A673 (cell line): Measurements from ENCODE around the gene SIGLEC6. TPM values are rescaled to one million over a fixed set of nuclear protein-coding genes. Genes with fewer than 3 reads are reported as not detected.

Experiments
- BruUV-seq: library from RNA; stranded (reverse); fragments of 400-500 nt; replicated peaks from 2 replicates; lab custom pipeline; 2021; lab: Mats Ljungman, UMichigan
- CTCF ChIA-PET: fragments of 300-600 bp; sonication (Branson Sonifier 250); formaldehyde crosslinking; loops from one replicate; lab custom pipeline; 2022; ENCODE audit warnings: antibody characterized with exemption; lab: Charles Lee
- POLR2A ChIA-PET: fragments of 300-600 bp; sonication (Branson Sonifier 250); formaldehyde crosslinking; loops from one replicate; lab custom pipeline; 2022; ENCODE audit warnings: antibody characterized with exemption; ENCODE audit not compliant: low non-redundant PET; lab: Charles Lee
- DNase-seq: peaks from one replicate; pipeline ENCODE4 v3.0.0-alpha.2; 2015; ENCODE audit warnings: low spot score
- H3K27ac ChIP-seq: fragments of 200-600 bp; sonication (generic); 2 replicates; pipeline ENCODE4 v1.5.1; 2016; ENCODE audit warnings: mixed run types, low read depth, mild to moderate bottlenecking, mixed read lengths, antibody characterized with exemption, low read length; ENCODE audit not compliant: poor library complexity, severe bottlenecking
- H3K27me3 ChIP-seq: fragments of 200-600 bp; sonication (generic); replicated peaks from 2 replicates; pipeline ENCODE4 v1.6.1; 2017; ENCODE audit warnings: mixed run types, low read depth, mild to moderate bottlenecking, mixed read lengths, antibody characterized with exemption, low read length; ENCODE audit not compliant: insufficient read depth, poor library complexity
- H3K36me3 ChIP-seq: fragments of 200-600 bp; sonication (generic); 2 replicates; pipeline ENCODE4 v1.6.1; 2016; ENCODE audit warnings: mixed run types, mild to moderate bottlenecking, mixed read lengths, antibody characterized with exemption, low read length; ENCODE audit not compliant: insufficient read depth, poor library complexity, severe bottlenecking
- H3K4me1 ChIP-seq: fragments of 200-600 bp; sonication (generic); 2 replicates; pipeline ENCODE4 v1.6.1; 2017; ENCODE audit warnings: mixed run types, mild to moderate bottlenecking, mixed read lengths, antibody characterized with exemption, low read length; ENCODE audit not compliant: insufficient read depth, poor library complexity, severe bottlenecking
- H3K4me3 ChIP-seq: fragments of 200-600 bp; sonication (generic); 2 replicates; pipeline ENCODE4 v1.5.1; 2016; ENCODE audit warnings: low read depth, mixed run types, mild to moderate bottlenecking, mixed read lengths, low read length; ENCODE audit not compliant: poor library complexity, severe bottlenecking
- H3K9me3 ChIP-seq: fragments of 200-600 bp; sonication (generic); 2 replicates; pipeline ENCODE4 v1.6.1; 2016; ENCODE audit warnings: mixed run types, low read depth, mild to moderate bottlenecking, mixed read lengths, antibody characterized with exemption, low read length; ENCODE audit not compliant: poor library complexity, severe bottlenecking
- CTCF ChIP-seq: fragments of 300-800, 200-600 bp; sonication (generic); conservative IDR thresholded peaks from 2 replicates; pipeline ENCODE4 v1.5.1; 2017; ENCODE audit warnings: low read depth, mild to moderate bottlenecking, antibody characterized with exemption, low read length, moderate library complexity, mixed read lengths
- EZH2 ChIP-seq: fragments of 200-600 bp; sonication (generic); IDR thresholded peaks from 2 replicates; pipeline ENCODE4 v1.6.1; 2017; ENCODE audit warnings: borderline replicate concordance, low read depth, mild to moderate bottlenecking, mixed read lengths, antibody characterized with exemption, low read length; ENCODE audit not compliant: poor library complexity, severe bottlenecking
- intact Hi-C: fragments of 100-400 bp; cut with micrococcal nuclease; formaldehyde crosslinking; loops from one replicate; pipeline ENCODE4 v1.10.0; 2022; ENCODE audit not compliant: unreplicated experiment
- total RNA-seq: library from RNA; stranded (reverse); gene quantifications from 2 replicates; pipeline ENCODE4 v1.2.3, GENCODE V29; 2021

SIGLEC6 gene
- total RNA-seq, 1 experiment from 2014 or later, result not detected

- Histone ChIP-seq H3K27ac (no peak overlapping the region), H3K9me3 (no peaks in the 10 kb centered on the region), H3K4me3 (no peak overlapping the region), H3K36me3 (no peaks in the 10 kb centered on the region), H3K27me3 (peaks cover 70% of the 10 kb centered on the region), H3K4me1 (no peaks in the 10 kb centered on the region)
- ChIA-PET CTCF (interaction anchor here (1.1 kb wide), 1 partner anchor 186 kb away, joined by 5 read pairs; no protein-coding TSS in a partner anchor), POLR2A (no interaction called here)
- no peak for DNase-seq
- intact Hi-C loops, result loop anchor here (5.0 to 10.0 kb wide), 2 partner anchors 306 to 334 kb away; no protein-coding TSS in a partner anchor
- TF ChIP-seq EZH2 (no peak), CTCF (no peak)
- BruUV-seq, result no TSS peak
These were observed 60.5 kb downstream of the SIGLEC6 start for GRCh38 chr19:51470966-51471365.

GRCh38 chr19:51469629-51470028 lies 61.8 kb downstream of the SIGLEC6 start:
- Histone ChIP-seq H3K36me3 (no peaks in the 10 kb centered on the region), H3K27me3 (peaks cover 71% of the 10 kb centered on the region), H3K4me3 (no peak overlapping the region), H3K27ac (no peak overlapping the region), H3K9me3 (no peaks in the 10 kb centered on the region), H3K4me1 (no peaks in the 10 kb centered on the region)
- ChIA-PET CTCF (no interaction called here), POLR2A (no interaction called here)
- intact Hi-C loops, result loop anchor here (5.0 to 10.0 kb wide), 2 partner anchors 308 to 335 kb away; no protein-coding TSS in a partner anchor
- TF ChIP-seq EZH2 (no peak), CTCF (no peak)
- DNase-seq, result no peak
- BruUV-seq, result no TSS peak

- ChIA-PET POLR2A (no interaction called here), CTCF (no interaction called here)
These were observed 62.3 kb downstream of the SIGLEC6 start for GRCh38 chr19:51469162-51469561.

More at GRCh38 chr19:51469162-51469561, 62.3 kb downstream of the SIGLEC6 start:
- H3K4me1 ChIP-seq, result no peaks in the 10 kb centered on the region
- no peaks in the 10 kb centered on the region for H3K36me3 ChIP-seq
- TF ChIP-seq EZH2 (no peak), CTCF (no peak)
- H3K27me3 ChIP-seq, result peaks cover 69% of the 10 kb centered on the region
- intact Hi-C loops, result no loop called here
- H3K4me3 ChIP-seq, result no peak overlapping the region
- no peak overlapping the region for H3K27ac ChIP-seq
- no TSS peak for BruUV-seq
- H3K9me3 ChIP-seq, result no peaks in the 10 kb centered on the region
- no peak for DNase-seq
